Epithelial cell of proximal tubule (primary cell): Measurements from ENCODE around the gene KIF3A. TPM values are rescaled to one million over a fixed set of nuclear protein-coding genes. Genes with fewer than 3 reads are reported as not detected.
A peak's percentile ranks its signal among the peaks of the same experiment; 100 is the strongest.

ENCODE experiments used
- DNase-seq: peaks from one replicate; pipeline ENCODE4 v3.0.0-alpha.2; 2011; ENCODE audit warnings: low read depth
- H3K4me3 ChIP-seq: 2 replicates; pipeline ENCODE4 v1.5.1; 2011; ENCODE audit warnings: low read depth, mild to moderate bottlenecking, low read length
- CTCF ChIP-seq: conservative IDR thresholded peaks from 2 replicates; pipeline ENCODE4 v1.5.1; 2012; ENCODE audit warnings: low read depth, mild to moderate bottlenecking, low read length
- total RNA-seq: library from RNA; depleted of rRNA; stranded (reverse); fragments of >200 nt; gene quantifications from 2 replicates; pipeline ENCODE4 v1.2.3, GENCODE V29; 2015

The KIF3A gene
- total RNA-seq = 5.4 and 7.6 TPM in 2 replicates

- TF ChIP-seq CTCF = no peak
Observed at GRCh38 chr5:132736853-132737833, at the start of gene KIF3A. KIF3A (minus strand) TSS chr5:132737546; CDS start chr5:132737419, 127 bp downstream.

GRCh38 chr5:132787076-132787475 is 49.7 kb upstream of the KIF3A start:
- DNase-seq = no peak
- no peak for TF ChIP-seq CTCF
- H3K4me3 ChIP-seq = no peak overlapping the region

More at GRCh38 chr5:132736853-132737833, at the start of gene KIF3A:
- peak within 1 kb of the TSS; percentile 97 for H3K4me3 ChIP-seq
- peak; percentile 61 for DNase-seq

GRCh38 chr5:132785864-132786263 is 48.5 kb upstream of the KIF3A start:
- H3K4me3 ChIP-seq = no peak overlapping the region
- TF ChIP-seq CTCF = no peak
- no peak for DNase-seq

- H3K4me3 ChIP-seq = no peak overlapping the region
- no peak for DNase-seq
- no peak for TF ChIP-seq CTCF
Observed at GRCh38 chr5:132785365-132785764, 48.0 kb upstream of the KIF3A start.

DNA sequence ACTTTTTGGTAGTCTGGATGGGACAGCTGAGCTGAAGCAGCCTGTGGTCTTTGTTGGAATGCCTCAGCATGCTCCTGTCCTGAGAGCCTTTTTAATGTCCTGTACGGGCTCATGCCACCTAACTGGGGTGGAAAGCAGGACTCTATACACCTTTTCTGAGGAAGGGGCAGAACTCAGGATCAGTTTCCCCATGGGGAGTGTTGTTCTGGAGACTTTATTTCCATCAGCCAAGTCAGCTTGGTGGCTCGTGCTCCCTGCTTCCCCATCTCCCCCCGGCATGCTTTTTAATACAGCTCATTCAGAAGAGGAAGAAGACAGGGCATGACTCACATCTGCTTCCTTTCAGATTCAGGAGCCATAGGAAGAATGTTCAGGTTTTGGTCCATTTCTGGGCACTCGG is 44.8 kb upstream of the KIF3A start:
- H3K4me3 ChIP-seq = no peak overlapping the region
- no peak for DNase-seq
- no peak for TF ChIP-seq CTCF

DNA sequence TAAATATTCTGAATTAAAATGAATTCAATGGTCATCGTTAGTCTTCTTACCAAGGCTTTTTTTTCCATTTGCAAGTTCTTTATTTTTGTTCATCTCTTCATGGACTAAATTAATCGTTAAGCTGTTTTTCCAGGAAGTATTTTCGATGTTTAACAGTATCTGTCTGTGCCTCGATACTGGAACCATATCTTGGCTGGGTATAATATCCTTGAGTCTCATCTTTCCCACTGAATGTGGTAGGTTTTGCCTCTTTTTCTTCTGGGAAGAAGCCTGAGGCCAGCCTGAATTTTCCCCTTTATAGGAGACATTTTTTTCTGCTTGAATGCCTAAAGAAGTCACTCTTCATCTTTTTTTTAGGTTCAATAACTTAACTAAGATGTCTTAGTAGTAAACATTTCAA is 43.7 kb upstream of the KIF3A start:
- no peak for TF ChIP-seq CTCF
- DNase-seq = no peak
- no peak overlapping the region for H3K4me3 ChIP-seq
